Right renal pelvis (tissue), 4 donors: ENCODE measurements around the gene ZNF625. TPM values are rescaled to one million over a fixed set of nuclear protein-coding genes. Genes with fewer than 3 reads are reported as not detected.
A peak's percentile ranks its signal among the peaks of the same experiment; 100 is the strongest.

Experiments
- DNase-seq, 4 donors: peaks; one replicate each; pipeline ENCODE4 v3.0.0-alpha.2; 2013; ENCODE audit warnings: low read depth in 4 of 4, low spot score in 3 of 4, missing footprints in 1 of 4
- polyA plus RNA-seq, 4 donors: library from polyadenylated mRNA; unstranded; fragments of 120-200 nt; gene quantifications; one replicate each; pipeline ENCODE4 v1.2.1, GENCODE V29; 2013; ENCODE audit not compliant: insufficient read length in 4 of 4

ZNF625 gene
- 10 to 100 TPM; 13.5 to 15.9 (median 14.8) TPM for polyA plus RNA-seq

DNA sequence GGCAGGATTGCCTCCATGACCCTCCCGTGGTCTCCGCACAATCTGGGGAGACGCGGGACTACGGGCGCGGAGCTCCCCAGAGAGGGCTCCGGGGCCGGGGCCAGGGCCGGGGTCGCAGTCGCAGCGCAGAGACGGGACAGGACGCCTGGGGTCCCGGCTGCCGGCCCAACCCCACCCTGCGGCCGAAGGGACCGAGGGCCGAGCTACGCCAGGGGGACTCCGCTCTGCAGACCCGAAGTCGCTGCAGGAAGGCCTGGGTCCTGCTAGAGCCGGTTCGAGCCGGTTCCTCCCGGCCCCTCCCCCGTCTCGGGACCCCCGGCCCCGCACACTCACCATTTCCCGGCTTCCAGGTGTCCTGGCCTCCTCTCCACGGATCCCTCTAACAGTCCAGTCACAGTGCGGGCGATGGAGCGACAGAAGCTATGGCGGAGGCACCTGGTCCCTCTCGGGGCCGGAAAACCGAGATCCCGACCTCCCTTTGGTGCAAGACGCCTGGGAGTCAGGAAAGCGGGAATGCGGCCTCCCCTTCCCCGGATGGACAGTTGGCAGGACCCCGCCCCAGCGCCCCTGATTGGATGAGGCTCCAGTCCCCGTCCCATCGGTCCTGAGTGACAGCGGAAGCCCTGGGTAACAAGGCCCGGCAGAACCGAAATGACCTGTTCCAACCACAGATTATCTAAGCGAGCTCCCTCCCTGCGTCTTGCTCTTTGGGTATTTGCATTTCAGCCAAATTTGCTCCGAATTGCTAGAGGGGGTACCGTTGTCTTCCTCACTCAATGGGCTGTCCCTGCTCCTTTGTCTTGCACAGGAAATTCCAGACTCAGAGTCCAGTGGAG lies at the start of gene ZNF625:
ZNF625 (minus strand) TSS at position 512 of the 836 bp plus-strand sequence; CDS start at position 336, 176 bp downstream.
- DNase-seq, result peak; percentile 81 to 91 (median 84)

DNA sequence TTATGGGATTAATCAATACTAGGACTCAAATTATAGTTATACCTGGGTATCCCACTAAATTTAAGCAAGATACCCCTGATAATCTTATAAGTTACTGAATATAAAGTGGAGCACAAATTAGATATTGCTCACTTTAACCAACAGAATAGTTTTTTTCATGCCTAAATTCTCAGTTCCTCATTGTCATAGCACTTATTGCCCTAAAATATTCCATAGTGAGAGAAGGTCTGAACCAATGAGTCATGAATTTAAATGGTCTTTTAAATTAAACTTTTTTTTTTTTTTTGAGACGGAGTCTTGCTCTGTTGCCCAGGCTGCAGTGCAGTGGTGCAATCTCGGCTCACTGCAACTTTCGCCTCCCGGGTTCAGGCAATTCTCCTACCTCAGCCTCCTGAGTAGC lies 48.8 kb upstream of the ZNF625 start:
- no peak for DNase-seq

DNA sequence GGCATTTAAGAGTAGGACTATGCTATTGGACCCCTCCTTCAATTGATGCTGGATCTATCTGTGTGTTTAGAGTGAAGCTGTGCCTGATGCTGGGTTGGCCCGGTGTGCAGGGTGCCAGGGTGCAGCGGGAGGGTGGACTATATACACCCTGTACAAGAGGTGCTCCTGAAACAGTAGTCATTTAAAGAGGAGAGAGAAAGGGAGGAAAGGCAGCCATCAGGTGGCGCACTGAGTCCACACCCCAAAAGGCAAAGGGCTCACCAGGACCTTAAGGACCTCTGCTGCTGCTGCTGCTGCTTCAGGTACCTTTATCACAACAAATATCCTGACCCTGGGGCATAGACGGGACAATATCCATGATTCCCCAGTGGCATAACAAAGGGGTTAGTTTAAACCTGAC lies 45.7 kb upstream of the ZNF625 start:
- peak in 1 of 4 donors; percentile 20 for DNase-seq

DNA sequence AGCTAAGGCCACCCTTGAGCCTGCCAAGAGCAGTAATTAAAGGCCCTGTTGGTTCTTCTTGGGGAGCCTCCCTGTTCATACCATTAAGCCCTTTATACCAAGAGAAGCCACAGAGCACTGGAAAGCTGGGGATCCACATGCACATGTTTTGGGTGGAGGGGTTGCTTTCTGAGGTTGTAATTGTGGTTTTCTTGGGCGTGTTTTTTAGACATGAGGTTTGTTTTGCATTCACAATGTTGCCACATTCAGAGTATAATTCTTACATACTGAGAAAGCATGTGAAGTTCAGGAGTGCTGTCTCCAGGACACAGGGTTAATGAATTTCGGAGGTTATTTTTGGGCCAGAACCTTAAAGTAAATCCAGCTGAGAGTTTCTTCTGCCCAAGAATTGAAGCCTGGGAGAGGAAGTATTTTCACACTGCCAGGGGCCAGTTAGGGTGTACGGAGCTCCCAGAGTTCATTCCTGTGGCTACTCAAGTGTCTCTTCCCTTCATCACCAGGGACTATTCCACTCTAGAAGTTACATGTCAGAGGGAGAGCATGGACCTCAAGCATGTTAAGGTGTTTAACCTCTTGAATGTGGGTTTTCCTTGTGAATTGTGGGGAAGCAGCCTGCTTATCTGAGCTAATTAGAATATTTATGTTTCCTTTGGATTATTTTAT lies 43.4 kb upstream of the ZNF625 start:
- peak in 1 of 4 donors; percentile 12 for DNase-seq

DNA sequence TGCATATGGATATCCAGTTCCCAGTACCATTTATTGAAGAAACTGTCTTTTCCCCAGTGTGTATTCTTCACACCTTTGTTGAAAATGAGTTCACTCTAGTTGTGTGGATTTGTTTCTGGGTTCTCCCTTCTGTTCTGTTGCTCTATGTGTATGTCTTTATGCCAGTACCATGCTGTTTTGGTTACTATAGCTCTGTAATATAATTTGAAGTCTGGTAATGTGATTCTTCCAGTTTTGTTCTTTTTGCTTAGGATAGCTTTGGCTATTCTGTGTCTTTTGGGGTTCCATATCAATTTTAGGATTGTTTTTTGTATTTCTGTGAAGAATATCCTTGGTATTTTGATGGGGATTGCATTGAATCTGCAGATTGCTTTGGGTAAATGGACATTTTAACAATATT lies 41.6 kb upstream of the ZNF625 start:
- DNase-seq, result no peak

DNA sequence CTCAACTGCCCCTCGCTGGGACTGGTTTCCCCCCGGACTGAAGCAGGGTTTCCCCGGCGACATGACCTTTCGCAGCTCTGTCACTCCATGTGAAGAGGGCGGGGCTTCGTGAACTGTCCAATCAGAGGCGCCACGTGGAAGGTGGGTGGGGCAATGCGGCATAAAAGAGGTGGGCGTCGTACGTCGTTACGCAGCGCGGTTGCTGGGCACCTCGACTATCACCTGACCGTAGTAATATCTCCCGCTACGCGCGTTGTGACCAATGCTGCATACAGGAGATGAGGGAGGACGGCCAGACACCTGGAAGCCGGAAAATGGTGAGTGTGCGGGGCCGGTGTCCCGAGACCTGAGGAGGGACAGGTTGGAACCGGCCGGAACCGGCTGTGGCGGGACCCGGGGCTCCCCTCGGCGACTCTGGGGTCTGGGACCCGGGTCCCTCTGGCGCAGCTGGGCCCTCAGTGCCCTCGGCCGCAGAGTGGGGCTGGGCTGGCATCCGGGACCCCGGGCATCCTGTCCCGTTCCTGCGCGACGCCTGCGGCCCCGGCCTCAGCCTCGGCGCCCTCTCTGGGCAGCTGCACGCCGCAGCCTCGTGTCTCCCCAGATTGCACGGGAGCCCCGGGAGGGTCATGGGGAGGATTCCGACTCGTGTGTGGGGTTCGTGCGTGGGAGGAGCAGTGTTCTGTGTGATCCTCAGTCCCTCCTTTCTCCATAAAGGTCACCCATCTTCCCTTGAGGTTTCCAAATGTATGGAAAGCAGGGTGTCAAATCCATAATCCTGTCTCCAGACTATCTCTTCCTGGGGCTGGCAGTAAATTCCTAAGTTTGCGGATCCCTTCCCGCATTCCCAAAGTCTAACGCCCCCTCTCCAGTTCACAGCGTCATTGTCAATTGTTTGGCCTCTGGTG lies 38.5 kb upstream of the ZNF625 start:
- peak; percentile 81 to 87 (median 84) for DNase-seq

GRCh38 chr19:12187625-12188024 lies 31.1 kb upstream of the ZNF625 start:
- no peak for DNase-seq

DNA sequence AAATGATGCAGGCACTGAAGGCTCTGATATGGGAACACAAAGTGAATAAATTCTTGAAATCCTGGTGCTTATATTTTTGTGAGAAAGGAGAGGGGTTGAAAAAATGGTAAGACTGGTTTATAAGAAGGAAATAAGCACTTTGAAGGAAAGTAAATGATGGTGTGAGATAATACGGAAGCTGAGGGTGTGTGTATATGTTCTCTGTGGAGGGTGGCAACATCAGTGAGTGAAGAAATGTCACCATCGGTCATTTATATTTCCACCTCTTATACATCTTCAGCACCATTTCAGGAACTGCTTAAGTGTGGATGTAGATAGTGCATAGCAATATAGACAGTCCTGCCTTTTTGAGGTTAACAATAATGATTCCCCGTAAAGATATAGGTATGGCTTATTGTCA lies 23.8 kb upstream of the ZNF625 start:
- DNase-seq, result no peak

GRCh38 chr19:12166626-12167025 lies 10.1 kb upstream of the ZNF625 start:
- no peak for DNase-seq

DNA sequence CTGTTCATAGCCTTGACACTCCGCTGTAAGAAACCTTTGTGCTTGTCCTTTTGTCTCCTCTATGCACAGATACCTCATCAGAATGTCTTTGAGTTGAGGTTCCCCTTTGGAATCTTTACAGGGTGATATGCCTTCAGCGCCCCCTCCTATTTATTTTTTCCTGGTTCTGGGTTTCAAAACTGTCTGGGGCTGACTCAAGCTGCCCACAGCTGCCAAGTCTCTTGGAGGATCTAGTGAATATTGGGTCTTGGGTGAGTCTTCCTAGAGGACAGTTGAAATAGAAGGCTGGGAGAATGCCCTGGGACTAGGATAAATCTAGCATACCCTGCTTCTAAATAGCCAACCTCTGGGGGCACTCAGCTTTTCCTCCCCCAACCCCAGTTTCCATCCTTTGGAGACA lies 7.3 kb upstream of the ZNF625 start:
- DNase-seq, result no peak

- peak; percentile 87 to 93 (median 90) for DNase-seq
These were observed 6.6 kb upstream of the ZNF625 start, which contains the start of gene ZNF136 for GRCh38 chr19:12162882-12163806. ZNF136 (plus strand) TSS chr19:12163096; CDS start chr19:12163204, 108 bp downstream.

DNA sequence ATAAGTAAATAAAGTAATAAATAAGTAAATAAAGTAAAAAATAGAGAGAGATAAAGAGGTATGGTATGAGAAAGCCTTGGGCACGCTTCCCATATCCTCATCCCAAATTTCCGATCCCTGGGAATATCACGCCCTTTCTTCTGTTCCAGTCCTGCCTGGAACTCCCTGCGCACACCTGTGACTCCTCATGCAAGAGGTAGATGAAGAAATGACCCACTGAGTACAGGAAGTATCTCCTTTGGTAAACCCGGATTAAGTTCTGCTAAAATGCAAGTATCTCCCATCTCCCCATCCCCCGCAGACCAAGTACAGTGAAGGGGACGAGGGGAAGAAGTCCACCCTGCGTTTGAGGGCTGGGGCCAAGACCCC lies 6.0 kb upstream of the ZNF625 start:
- DNase-seq, result no peak

- no peak for DNase-seq
These were observed 3.4 kb upstream of the ZNF625 start for GRCh38 chr19:12159773-12160414.

DNA sequence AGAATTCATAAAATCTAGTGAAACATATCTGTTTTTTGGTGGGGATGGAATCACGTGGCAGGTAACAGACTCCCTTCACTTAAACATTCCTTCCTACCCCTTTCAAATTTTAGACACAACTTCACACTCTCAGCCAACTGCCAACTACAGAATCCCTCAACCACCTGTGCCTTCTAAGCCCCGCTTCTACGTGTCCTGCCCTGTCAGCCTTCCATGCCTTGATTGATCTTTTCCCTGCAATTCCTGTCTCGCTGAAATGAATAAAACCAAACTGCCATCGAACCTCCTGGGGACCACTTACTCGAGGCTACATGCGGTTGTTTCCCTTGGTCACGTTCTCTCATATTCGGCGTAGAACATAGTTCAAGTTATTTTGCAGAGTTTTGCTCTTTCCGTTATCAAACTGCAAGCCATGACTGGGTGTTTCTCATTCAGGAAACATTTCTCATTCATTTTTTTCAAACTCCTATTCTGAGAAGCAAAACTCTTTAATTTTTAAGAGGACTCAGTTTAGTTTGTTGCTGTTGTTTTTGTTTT lies 1.1 kb downstream of the ZNF625 start:
- DNase-seq, result peak in 1 of 4 donors; percentile 8

- no peak for DNase-seq
These were observed 11.2 kb downstream of the ZNF625 start for GRCh38 chr19:12145348-12145747.

GRCh38 chr19:12141405-12141736 lies 15.2 kb downstream of the ZNF625 start:
- no peak for DNase-seq

- peak in 2 of 4 donors; percentile 77 to 79 for DNase-seq
These were observed 15.8 kb downstream of the ZNF625 start for GRCh38 chr19:12140545-12141404.
